ENCODE measurements around the gene GIMAP8.

DNA sequence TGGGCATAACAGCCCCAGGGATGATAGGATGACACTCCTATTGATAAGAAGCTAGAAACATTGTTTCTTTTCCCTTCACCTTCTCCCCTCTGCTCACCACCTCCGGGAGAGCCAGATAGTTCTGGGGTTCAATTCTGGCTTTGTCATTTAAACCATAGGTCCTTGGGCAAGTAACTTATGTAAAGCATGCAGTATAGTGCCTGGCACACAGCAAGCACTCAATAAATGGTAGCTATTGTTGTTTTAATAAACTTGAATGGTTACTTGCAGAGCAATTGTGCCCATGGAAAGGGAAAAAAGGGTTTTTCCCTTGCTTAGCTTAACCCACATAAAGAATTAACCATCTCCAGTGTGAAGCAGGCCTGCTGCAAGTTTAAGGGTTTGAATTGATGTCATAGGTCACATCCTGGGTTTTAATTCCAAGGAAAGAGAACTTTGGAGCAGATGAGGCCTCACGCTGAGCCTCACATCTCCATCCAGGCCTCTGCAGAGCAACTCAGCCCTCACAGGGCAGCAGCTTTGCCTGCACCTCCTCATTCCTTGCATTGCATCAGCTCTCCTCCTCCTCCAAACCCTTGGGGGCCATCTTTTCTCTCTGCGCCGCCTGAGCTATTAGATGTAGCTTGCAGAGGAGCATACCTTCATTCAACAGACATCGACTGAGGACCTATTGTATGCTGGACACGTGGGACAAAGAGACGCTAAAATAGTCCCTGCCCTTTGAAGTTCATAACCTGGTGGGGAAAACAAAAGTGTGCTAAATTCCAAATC is 48.4 kb upstream of the GIMAP8 start:
- no peak for TF ChIP-seq EZH2 (optimal IDR thresholded peaks at IDR 0.05; ENCODE audit: low read depth, low read length)
- TF ChIP-seq, protein P1, sequence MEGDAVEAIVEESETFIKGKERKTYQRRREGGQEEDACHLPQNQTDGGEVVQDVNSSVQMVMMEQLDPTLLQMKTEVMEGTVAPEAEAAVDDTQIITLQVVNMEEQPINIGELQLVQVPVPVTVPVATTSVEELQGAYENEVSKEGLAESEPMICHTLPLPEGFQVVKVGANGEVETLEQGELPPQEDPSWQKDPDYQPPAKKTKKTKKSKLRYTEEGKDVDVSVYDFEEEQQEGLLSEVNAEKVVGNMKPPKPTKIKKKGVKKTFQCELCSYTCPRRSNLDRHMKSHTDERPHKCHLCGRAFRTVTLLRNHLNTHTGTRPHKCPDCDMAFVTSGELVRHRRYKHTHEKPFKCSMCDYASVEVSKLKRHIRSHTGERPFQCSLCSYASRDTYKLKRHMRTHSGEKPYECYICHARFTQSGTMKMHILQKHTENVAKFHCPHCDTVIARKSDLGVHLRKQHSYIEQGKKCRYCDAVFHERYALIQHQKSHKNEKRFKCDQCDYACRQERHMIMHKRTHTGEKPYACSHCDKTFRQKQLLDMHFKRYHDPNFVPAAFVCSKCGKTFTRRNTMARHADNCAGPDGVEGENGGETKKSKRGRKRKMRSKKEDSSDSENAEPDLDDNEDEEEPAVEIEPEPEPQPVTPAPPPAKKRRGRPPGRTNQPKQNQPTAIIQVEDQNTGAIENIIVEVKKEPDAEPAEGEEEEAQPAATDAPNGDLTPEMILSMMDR (IDR thresholded peaks at IDR 0.05; ENCODE audit: low read length) = no peak
